GM23338 (cell line): Measurements from ENCODE around the gene LRIF1. TPM values are rescaled to one million over a fixed set of nuclear protein-coding genes. Genes with fewer than 3 reads are reported as not detected.
"Not testable (repeated sequence)": the region's sequence is repeated elsewhere in the genome, so short reads cannot be mapped to it uniquely, and the experiment has no call there.

Experiments used
- ATAC-seq: fragments of 200-7000 bp; cut with Tn5 transposase; 3 replicates; pipeline ENCODE4 v1.9.1; 2020
- DNase-seq: peaks from one replicate; pipeline ENCODE4 v3.0.0-alpha.2; 2015; ENCODE audit warnings: low spot score
- H2AFZ ChIP-seq: fragments of 200-600 bp; sonication (generic); 2 replicates; pipeline ENCODE4 v1.8.0; 2016; ENCODE audit warnings: antibody characterized with exemption, mild to moderate bottlenecking, moderate library complexity
- H3F3A ChIP-seq: fragments of 200-600 bp; sonication (generic); replicated peaks from 2 replicates; pipeline ENCODE4 v1.8.0; 2017; ENCODE audit warnings: antibody characterized with exemption, mixed run types, low read depth
- H3K27ac ChIP-seq: fragments of 200-600 bp; sonication (generic); 2 replicates; pipeline ENCODE4 v1.6.1; 2016; ENCODE audit warnings: low read depth
- H3K27me3 ChIP-seq: fragments of 200-600 bp; sonication (generic); 2 replicates; pipeline ENCODE4 v1.8.0; 2016; ENCODE audit warnings: mild to moderate bottlenecking, mixed run types, moderate library complexity; ENCODE audit not compliant: insufficient read depth
- H3K36me3 ChIP-seq: fragments of 200-600 bp; sonication (generic); 2 replicates; pipeline ENCODE4 v1.8.0; 2016; ENCODE audit warnings: mild to moderate bottlenecking; ENCODE audit not compliant: insufficient read depth
- H3K4me1 ChIP-seq: fragments of 200-600 bp; sonication (generic); 2 replicates; pipeline ENCODE4 v1.8.0; 2016; ENCODE audit warnings: mild to moderate bottlenecking, moderate library complexity; ENCODE audit not compliant: insufficient read depth
- H3K4me2 ChIP-seq: fragments of 200-600 bp; sonication (generic); 2 replicates; pipeline ENCODE4 v1.7.1; 2017; ENCODE audit warnings: mixed run types
- H3K4me3 ChIP-seq: fragments of 200-600 bp; sonication (generic); 2 replicates; pipeline ENCODE4 v1.6.1; 2016; ENCODE audit warnings: mixed run types
- H3K79me2 ChIP-seq: fragments of 200-600 bp; sonication (generic); replicated peaks from 2 replicates; pipeline ENCODE4 v1.8.0; 2017; ENCODE audit warnings: mild to moderate bottlenecking; ENCODE audit not compliant: insufficient read depth
- H3K9me2 ChIP-seq: fragments of 200-600 bp; sonication (generic); 2 replicates; pipeline ENCODE4 v1.8.0; 2017; ENCODE audit not compliant: insufficient read depth
- H4K20me1 ChIP-seq: fragments of 200-600 bp; sonication (generic); replicated peaks from 2 replicates; pipeline ENCODE4 v1.8.0; 2017; ENCODE audit warnings: mild to moderate bottlenecking; ENCODE audit not compliant: insufficient read depth
- H3K27ac Mint-ChIP-seq: 2 replicates; pipeline ENCODE4 v1.8.0; 2020; ENCODE audit warnings: inconsistent platforms, mild to moderate bottlenecking, moderate library complexity, mixed read lengths
- H3K27me3 Mint-ChIP-seq: 3 replicates; pipeline ENCODE4 v1.8.0; 2022; ENCODE audit warnings: low read depth, mild to moderate bottlenecking, moderate library complexity, mixed read lengths, inconsistent platforms; ENCODE audit not compliant: insufficient read depth, poor library complexity
- H3K36me3 Mint-ChIP-seq: 3 replicates; pipeline ENCODE4 v1.8.0; 2021; ENCODE audit warnings: low read depth, mild to moderate bottlenecking, inconsistent platforms, moderate library complexity, mixed read lengths
- H3K4me1 Mint-ChIP-seq: 3 replicates; pipeline ENCODE4 v1.8.0; 2020; ENCODE audit warnings: mild to moderate bottlenecking, inconsistent platforms, mixed read lengths
- H3K4me3 Mint-ChIP-seq: 3 replicates; pipeline ENCODE4 v1.8.0; 2021; ENCODE audit warnings: moderate library complexity, mild to moderate bottlenecking, inconsistent platforms, mixed read lengths
- H3K9me3 Mint-ChIP-seq: 3 replicates; pipeline ENCODE4 v1.8.0; 2020; ENCODE audit warnings: moderate library complexity, mild to moderate bottlenecking, inconsistent platforms, mixed read lengths
- CTCF ChIP-seq, 2 experiments: fragments of 200-600 bp in 1 of 2; sonication (generic) in 1 of 2; conservative IDR thresholded peaks; 2 replicates each; pipeline versions ENCODE4 v1.5.1 to v1.6.1; 2016 to 2017; ENCODE audit warnings: antibody characterized with exemption in 2 of 2, low read depth in 2 of 2, mild to moderate bottlenecking in 2 of 2, moderate library complexity in 1 of 2
- ETS1 ChIP-seq: IDR thresholded peaks from 2 replicates; pipeline ENCODE4 v1.6.1; 2016; ENCODE audit warnings: antibody characterized with exemption
- EZH2phosphoT487 ChIP-seq: fragments of 200-600 bp; sonication (generic); IDR thresholded peaks from one replicate; pipeline ENCODE4 v1.8.1; 2018; ENCODE audit warnings: antibody characterized with exemption; ENCODE audit not compliant: unreplicated experiment
- JUNB ChIP-seq: IDR thresholded peaks from one replicate; pipeline ENCODE4 v1.6.1; 2016; ENCODE audit warnings: antibody characterized with exemption; ENCODE audit not compliant: unreplicated experiment
- NANOG ChIP-seq: IDR thresholded peaks from 2 replicates; pipeline ENCODE4 v1.6.1; 2016; ENCODE audit warnings: antibody characterized with exemption, borderline replicate concordance
- POLR2AphosphoS5 ChIP-seq: IDR thresholded peaks from 2 replicates; pipeline ENCODE4 v1.6.1; 2016; ENCODE audit warnings: antibody characterized with exemption, low read depth
- STAT1 ChIP-seq: IDR thresholded peaks from one replicate; pipeline ENCODE4 v1.6.1; 2016; ENCODE audit warnings: antibody characterized with exemption; ENCODE audit not compliant: unreplicated experiment
- ZNF462 ChIP-seq: fragments of 250-450 bp; sonication (Bioruptor Pico); IDR thresholded peaks from 2 replicates; pipeline ENCODE4 v1.5.0; 2020; ENCODE audit warnings: mild to moderate bottlenecking, moderate library complexity
- polyA plus RNA-seq: library from polyadenylated mRNA; unstranded; fragments of >200 nt; fragmentation: Nextera tagmentation; extraction: Ambion mirVana; gene quantifications from 2 replicates; pipeline ENCODE4 v1.2.1, GENCODE V29; 2016
- total RNA-seq: library from RNA; depleted of rRNA; stranded (reverse); fragments of >200 nt; shearing (Covaris generic); gene quantifications from 2 replicates; pipeline ENCODE4 v1.2.3, GENCODE V29; 2014

LRIF1 gene
- total and polyA plus RNA-seq, 2 experiments from 2014 or later, result 32.6 to 37.9 TPM

- TF ChIP-seq ZNF462 (CRISPR knock-in tag), result no peak
- TF ChIP-seq STAT1, result no peak
- TF ChIP-seq JUNB, result no peak
- TF ChIP-seq POLR2AphosphoS5, result no peak
- TF ChIP-seq CTCF (conservative IDR thresholded peaks at IDR 0.05; ENCODE audit: low read depth in 2 of 2), result no peak
- TF ChIP-seq ETS1, result no peak
- no peak for TF ChIP-seq NANOG
- TF ChIP-seq EZH2phosphoT487, result no peak
Measured at GRCh38 chr1:111006556-111006955, 42.8 kb upstream of the LRIF1 start (continued).

DNA sequence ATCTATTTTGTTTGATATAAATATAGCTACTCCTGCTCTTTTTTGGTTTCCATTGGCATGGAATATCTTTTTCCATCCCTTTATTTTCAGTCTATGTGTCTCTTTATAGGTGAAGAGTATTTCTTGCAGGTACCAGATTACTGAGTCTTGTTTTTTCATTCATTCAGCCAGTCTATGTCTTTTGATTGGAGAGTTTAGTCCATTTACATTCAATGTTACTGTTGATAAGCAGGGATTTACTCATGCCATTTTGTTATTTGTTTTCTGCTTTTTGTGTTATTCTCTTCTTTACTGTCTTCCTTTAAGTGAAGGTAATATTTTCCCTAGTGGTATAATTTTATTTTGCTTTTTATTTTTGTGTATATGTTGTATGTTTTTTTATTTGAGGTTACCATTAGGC is 35.9 kb upstream of the LRIF1 start:
- H3K36me3 Mint-ChIP-seq, ATAC-seq, H3K9me2 ChIP-seq, H3K4me3 ChIP-seq, H3K27me3 Mint-ChIP-seq, H3K27ac Mint-ChIP-seq, H3K79me2 ChIP-seq, H3K36me3 ChIP-seq, H2AFZ ChIP-seq, H3K4me3 Mint-ChIP-seq, DNase-seq, H3K4me2 ChIP-seq, H3K4me1 ChIP-seq, H3K27me3 ChIP-seq, H3F3A ChIP-seq, H3K4me1 Mint-ChIP-seq, H4K20me1 ChIP-seq, H3K27ac ChIP-seq: not testable (repeated sequence)
- H3K9me3 Mint-ChIP-seq, result peaks cover 29% of the 10 kb centered on the region
